GM18519 (cell line): ENCODE measurements around the gene VRK1.
"Not testable (repeated sequence)": the region's sequence is repeated elsewhere in the genome, so short reads cannot be mapped to it uniquely, and the experiment has no call there.

ENCODE experiments used
- ATAC-seq: cut with Tn5 transposase; IDR thresholded peaks from one replicate; pipeline ENCODE4 v1.9.1; 2021; ENCODE audit warnings: mild to moderate bottlenecking, moderate library complexity; ENCODE audit not compliant: unreplicated experiment, low FRiP score

VRK1 gene

GRCh38 chr14:96874127-96874526 is 76.9 kb downstream of the VRK1 start:
- no peak for ATAC-seq

- no peak for ATAC-seq
Measured at GRCh38 chr14:96876747-96877146, 79.6 kb downstream of the VRK1 start.

DNA sequence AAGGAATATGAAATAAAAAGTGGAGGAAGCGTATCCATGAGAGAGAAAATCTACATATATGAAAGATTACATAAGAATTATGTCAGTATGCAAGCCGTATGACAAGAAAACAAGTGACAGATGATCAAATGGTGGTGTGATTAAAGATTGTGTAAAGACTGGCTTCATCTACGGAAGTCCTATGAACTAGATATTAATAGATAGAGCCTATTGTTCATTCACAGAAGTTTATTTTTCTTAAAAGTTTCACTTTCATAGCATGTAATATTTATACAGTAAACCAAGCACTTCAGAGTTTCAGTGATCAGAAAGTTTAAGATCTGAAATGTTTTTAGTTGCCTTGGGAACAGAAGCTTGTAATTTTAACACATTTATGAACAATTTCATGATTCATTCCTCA is 84.5 kb downstream of the VRK1 start:
- ATAC-seq = no peak

DNA sequence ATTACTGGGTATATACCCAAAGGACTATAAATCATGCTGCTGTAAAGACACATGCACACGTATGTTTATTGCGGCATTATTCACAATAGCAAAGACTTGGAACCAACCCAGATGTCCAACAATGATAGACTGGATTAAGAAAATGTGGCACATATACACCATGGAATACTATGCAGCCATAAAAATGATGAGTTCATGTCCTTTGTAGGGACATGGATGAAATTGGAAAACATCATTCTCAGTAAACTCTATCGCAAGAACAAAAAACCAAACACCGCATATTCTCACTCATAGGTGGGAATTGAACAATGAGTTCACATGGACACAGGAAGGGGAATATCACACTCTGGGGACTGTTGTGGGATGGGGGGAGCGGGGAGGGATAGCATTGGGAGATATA is 86.8 kb downstream of the VRK1 start:
- not testable (repeated sequence) for ATAC-seq

DNA sequence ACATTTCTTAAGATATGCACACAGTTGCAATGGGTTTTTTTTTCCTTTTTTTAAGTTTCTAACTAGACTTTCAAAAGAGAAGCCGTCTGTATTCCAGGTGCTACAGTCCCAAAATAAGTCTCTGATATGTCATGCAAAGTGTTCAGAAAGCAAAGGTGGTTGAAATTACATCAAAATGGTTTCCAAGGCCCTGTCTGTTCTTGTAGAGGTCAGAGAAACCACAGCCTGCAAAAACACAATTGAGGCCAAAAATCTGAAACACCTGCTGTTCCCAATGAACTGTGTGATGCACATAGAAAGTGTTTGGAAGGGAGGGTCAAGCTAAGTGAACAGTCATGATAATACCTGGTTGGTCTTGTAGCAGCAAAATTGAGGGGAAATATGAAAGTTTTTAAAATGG is 91.0 kb downstream of the VRK1 start:
- ATAC-seq = peak; percentile 54

GRCh38 chr14:96888593-96888992 is 91.4 kb downstream of the VRK1 start:
- ATAC-seq = peak; percentile 9

DNA sequence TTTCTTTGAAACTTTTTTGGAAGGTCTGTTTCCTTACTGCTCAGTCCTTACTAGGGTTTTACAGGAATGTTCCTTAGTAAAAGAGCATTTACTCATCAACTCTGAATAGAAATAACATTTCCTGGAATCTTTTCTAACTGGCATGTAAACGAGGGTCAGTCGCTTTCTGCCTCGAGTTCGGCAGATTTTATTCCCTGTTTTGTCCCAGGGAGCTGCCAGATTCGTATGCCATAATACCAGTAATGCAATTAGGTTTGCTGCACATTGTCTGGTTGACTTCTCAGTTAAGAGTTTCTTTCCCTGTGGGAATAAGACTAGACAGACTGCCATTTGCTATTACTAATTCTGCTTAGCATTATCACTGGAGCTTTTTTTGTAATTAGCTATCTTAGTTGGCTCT is 91.9 kb downstream of the VRK1 start:
- no peak for ATAC-seq

DNA sequence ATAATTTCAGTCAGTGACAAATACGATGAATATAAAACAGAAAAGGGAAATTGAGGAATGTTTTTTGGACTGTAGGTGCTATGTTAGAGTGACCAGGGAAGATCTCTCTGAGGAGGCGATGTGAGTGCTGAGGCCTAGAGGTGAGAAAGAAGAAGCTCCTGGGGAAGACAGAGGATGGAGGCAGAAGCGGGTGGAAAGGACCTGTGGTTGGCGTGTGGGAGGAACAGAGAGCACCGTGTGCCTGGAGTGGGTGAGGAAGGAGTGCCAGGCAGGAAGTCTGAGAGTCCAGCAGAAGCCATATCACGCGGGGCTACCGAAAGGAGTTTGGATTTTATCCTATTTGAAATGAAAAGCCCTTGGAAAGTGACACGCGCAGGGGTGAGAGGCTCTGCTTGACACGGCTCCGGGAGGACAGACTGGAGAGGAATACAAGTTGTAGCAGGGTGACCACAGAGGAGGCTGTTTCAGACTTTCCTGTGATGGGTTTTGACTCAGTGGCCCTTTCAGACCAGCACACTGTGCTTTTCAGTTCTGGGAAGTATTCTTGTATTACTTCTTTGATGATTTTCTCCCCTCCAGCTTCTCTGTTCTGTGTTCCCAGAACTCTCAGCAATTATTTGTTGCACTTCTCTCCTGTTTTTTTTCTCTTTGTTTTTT is 96.9 kb downstream of the VRK1 start:
- no peak for ATAC-seq

DNA sequence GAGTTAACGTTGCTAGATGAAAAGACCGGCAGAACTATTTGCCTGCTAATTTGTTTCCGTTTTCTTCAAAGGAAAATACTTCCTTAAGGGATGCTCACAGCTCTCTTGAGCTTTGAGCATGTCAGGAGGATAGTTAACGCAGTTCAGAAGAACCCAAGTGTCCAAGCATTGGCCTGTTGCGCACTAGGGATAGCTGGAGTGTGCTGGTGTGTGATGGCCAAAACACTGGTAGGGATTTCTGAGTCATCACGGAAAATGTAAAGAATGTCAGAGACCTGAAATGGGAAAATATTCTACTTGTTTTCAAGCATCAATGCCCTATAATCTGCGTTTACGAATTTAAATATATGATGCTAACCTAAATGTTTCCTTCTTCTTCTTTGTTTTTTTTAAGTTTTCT is 97.8 kb downstream of the VRK1 start:
- ATAC-seq = no peak

DNA sequence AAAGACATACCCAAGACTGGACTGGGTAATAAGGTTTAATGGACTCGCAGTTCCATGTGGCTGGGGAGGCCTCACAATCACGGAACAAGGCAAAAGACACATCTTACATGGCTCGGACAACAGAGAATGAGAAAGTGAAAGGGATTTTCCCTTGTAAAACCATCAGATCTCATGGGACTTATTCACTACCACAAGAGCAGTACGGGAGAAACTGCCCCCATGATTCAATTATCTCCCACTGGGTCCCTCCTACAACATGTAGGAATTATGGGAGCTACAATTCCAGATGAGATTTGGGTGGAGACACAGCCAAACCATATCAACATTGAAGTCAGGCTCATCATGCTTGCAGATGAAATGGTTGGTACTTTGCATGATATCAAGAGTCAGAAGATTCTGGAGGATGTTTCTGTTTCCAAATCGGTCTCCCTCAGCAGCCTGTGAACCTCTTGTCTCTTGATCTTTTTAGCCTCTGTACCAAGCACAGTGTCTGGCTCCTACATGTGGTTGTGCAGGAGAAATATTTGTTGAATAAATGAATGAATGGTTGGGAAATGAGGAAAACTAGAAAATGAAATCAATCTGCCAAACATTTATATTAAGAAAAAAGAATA is 98.6 kb downstream of the VRK1 start:
- no peak for ATAC-seq

- no peak for ATAC-seq
Measured at GRCh38 chr14:96897184-96897583, 100.0 kb downstream of the VRK1 start.

GRCh38 chr14:96901227-96901626 is 104.0 kb downstream of the VRK1 start:
- ATAC-seq = no peak

DNA sequence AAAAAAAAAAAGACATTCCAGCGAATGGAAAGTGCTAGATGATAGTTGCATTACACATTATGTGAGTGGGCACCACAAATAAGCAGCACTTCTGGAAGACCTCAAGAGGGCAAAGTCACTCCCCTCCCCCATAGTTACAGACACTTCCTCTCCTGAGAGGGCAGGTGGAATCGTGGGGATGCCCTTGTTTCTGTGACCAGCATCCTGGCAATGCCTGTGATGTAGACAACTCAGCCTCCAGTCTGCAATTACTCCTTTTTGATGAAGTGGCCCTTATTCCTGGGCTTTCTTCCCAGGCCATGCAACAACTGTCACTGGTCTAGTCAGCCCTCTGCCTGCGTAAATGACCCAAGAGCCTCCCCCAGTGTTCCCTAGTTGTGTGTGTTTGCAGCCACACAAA is 104.8 kb downstream of the VRK1 start:
- ATAC-seq = no peak

DNA sequence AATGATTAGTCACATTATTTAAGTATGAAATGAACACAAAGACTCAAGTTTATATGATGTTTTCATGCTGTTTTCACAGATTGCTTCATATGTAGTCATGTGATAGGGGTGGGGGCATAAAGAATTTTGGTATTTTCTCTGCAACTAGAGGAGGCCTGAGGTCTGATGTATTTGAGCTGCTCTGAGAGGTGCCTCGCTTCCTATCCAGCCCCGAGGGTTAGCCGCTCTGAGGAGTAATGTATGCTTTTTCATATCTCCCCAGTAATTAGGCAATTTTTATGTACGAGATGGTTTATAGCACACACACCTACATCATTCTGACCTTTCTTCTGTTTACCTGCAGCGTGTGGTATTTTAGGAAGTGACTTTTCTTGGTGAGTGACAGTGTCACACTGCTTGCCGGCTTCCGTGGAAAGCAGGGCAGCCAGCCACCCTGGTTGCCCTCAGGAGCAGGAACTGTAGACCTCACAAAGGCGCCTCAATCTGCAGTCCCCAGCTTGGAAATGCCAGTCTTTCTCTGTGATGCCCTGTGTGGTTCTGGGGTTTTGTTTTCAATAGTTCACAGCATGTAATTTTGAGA is 106.4 kb downstream of the VRK1 start:
- ATAC-seq = no peak

- no peak for ATAC-seq
Measured at GRCh38 chr14:96904201-96904600, 107.0 kb downstream of the VRK1 start.

DNA sequence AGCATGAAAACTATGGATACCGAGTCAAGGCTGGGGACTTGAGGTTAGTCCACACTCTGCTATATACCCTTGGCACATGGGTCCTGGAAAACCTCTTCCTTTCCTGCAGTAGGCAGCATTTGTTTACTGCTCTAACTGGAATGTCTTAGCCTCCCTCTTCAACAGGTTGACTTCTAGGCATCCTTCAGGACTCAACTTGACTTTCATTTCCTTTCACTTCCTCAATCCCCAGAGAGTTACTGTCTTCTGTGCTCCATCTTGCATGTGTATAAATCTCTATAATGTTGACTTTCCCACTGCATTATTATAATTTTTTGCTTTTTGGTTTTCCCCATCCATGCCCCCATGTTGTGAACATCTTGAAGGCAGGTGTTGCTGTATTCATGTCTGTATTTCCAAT is 107.9 kb downstream of the VRK1 start:
- no peak for ATAC-seq

DNA sequence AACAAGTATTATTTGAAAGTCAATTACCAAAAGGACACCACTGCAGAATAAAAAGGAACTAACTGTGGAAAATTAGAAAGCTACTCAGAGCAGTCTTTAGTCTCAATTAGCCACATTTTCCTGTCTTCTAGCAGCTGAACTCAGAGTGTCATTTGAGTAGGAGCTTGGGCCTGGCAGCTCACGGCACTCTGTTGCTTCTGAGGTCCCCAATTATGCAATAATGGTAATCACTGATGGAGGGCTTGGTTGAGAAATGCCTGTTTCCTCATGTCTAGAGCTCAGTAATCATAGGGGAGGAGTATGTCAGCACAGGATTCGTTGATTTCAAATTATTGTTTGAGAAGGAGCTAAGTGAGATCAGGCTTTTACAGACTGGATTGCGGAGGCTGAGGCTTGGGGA is 108.6 kb downstream of the VRK1 start:
- ATAC-seq = no peak

GRCh38 chr14:96906434-96906833 is 109.3 kb downstream of the VRK1 start:
- no peak for ATAC-seq

DNA sequence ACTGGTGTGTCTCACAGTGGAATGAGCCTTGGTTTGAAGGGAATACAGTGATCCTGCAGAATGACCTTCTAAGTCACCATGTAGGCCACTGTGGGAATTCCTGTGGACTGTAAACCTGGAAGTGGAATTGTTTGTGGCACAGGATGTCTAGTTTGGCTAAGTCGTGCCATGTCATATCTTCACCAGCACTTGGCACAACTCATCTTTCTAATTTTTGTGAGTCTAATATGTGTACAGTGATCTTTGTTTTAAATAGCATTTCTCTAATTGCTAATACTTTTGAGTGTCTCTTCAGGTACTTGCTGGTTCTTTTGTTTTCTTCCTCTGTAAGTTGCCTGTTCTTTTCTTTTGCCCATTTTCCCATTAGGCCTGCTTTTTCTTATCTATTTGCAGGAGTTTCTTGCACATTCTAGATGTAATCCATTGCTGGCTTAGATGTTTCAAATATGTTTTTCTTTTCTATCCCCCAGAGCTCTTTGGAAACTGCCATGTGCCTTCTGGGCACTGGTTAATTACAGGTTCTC is 112.7 kb downstream of the VRK1 start:
- no peak for ATAC-seq

- ATAC-seq = no peak
Measured at GRCh38 chr14:96911499-96912149, 114.4 kb downstream of the VRK1 start.

- ATAC-seq = no peak
Measured at GRCh38 chr14:96914571-96915128, 117.5 kb downstream of the VRK1 start.
